Measurements from ENCODE around the gene MEG3.

GRCh38 chr14:100898935-100899883 is 73.3 kb downstream of the MEG3 start:
- TF ChIP-seq ZNF331 (CRISPR knock-in tag; IDR thresholded peaks at IDR 0.05; ENCODE audit: low read depth) (no peak), CREB1 (CRISPR knock-in tag; IDR thresholded peaks at IDR 0.05; ENCODE audit: low read depth) (no peak), CTCF (conservative IDR thresholded peaks at IDR 0.05; ENCODE audit: low read depth in 2 of 2) (no peak), EZH2phosphoT487 (IDR thresholded peaks at IDR 0.05; ENCODE audit: unreplicated experiment) (no peak), REST (IDR thresholded peaks at IDR 0.05; ENCODE audit: unreplicated experiment) (no peak), ZNF114 (CRISPR knock-in tag; IDR thresholded peaks at IDR 0.05) (no peak), POLR2AphosphoS5 (IDR thresholded peaks at IDR 0.05; ENCODE audit: low read depth) (no peak)

Data from GM23338 (cell line).